Panc1 (cell line): ENCODE measurements around the gene KDM2A. TPM values are rescaled to one million over a fixed set of nuclear protein-coding genes. Genes with fewer than 3 reads are reported as not detected.

ENCODE experiments used
- ATAC-seq: fragments of 200-7000 bp; cut with Tn5 transposase; 2 replicates; pipeline ENCODE4 v1.9.1; 2020; ENCODE audit warnings: mild to moderate bottlenecking, moderate library complexity
- BruUV-seq: library from RNA; stranded (reverse); fragments of 400-500 nt; replicated peaks from 2 replicates; lab custom pipeline; 2021; lab: Mats Ljungman, UMichigan
- CTCF ChIA-PET: fragments of 300-600 bp; sonication (Branson Sonifier 250); formaldehyde crosslinking; loops from one replicate; lab custom pipeline; 2022; ENCODE audit warnings: antibody characterized with exemption; lab: Charles Lee
- POLR2A ChIA-PET: fragments of 300-600 bp; sonication (Branson Sonifier 250); formaldehyde crosslinking; loops from one replicate; lab custom pipeline; 2022; ENCODE audit warnings: antibody characterized with exemption; lab: Charles Lee
- DNase-seq: peaks from one replicate; pipeline ENCODE4 v3.0.0-alpha.2; 2010; ENCODE audit warnings: low read depth, low spot score
- H3K27ac ChIP-seq: 2 replicates; pipeline ENCODE4 v1.5.1; 2011; ENCODE audit warnings: mild to moderate bottlenecking, low read length, inconsistent platforms
- H3K27me3 ChIP-seq: fragments of 200-500 bp; sonication (Bioruptor generic); 2 replicates; pipeline ENCODE4 v1.6.0; 2014; ENCODE audit warnings: low read length, inconsistent platforms; ENCODE audit not compliant: control insufficient read depth, insufficient read depth
- H3K36me3 ChIP-seq: fragments of 200-500 bp; sonication (Bioruptor generic); 2 replicates; pipeline ENCODE4 v1.5.1; 2014; ENCODE audit warnings: inconsistent platforms, mild to moderate bottlenecking, low read length, moderate library complexity; ENCODE audit not compliant: control insufficient read depth, insufficient read depth
- H3K4me1 ChIP-seq: 2 replicates; pipeline ENCODE4 v1.5.1; 2011; ENCODE audit warnings: inconsistent platforms, mild to moderate bottlenecking, low read length, moderate library complexity; ENCODE audit not compliant: control insufficient read depth, insufficient read depth
- H3K4me3 ChIP-seq, 2 experiments: 2 replicates each; pipeline ENCODE4 v1.5.1; 2011 to 2012; ENCODE audit warnings: low read depth in 2 of 2, low read length in 2 of 2, mild to moderate bottlenecking in 2 of 2, inconsistent platforms in 1 of 2, moderate library complexity in 1 of 2
- H3K9me3 ChIP-seq: fragments of 200-500 bp; sonication (Bioruptor generic); 2 replicates; pipeline ENCODE4 v1.5.1; 2014; ENCODE audit warnings: low read depth, mild to moderate bottlenecking, inconsistent platforms, low read length, moderate library complexity; ENCODE audit not compliant: control insufficient read depth, insufficient read depth
- POLR2AphosphoS5 ChIP-seq: IDR thresholded peaks from 2 replicates; pipeline ENCODE4 v1.6.1; 2012; ENCODE audit warnings: mild to moderate bottlenecking, low read depth, low read length, moderate library complexity
- REST ChIP-seq, 2 experiments: IDR thresholded peaks; 2 replicates each; pipeline ENCODE4 v1.6.1; 2011 to 2012; ENCODE audit warnings: low read depth in 2 of 2, control low read depth in 1 of 2, low read length in 1 of 2, mild to moderate bottlenecking in 1 of 2, moderate library complexity in 1 of 2; ENCODE audit not compliant: insufficient read depth in 1 of 2
- SIN3A ChIP-seq: IDR thresholded peaks from 2 replicates; pipeline ENCODE4 v1.6.1; 2012; ENCODE audit warnings: low read depth, mild to moderate bottlenecking, low read length, moderate library complexity, borderline replicate concordance; ENCODE audit not compliant: insufficient read depth
- TCF7L2 ChIP-seq: IDR thresholded peaks from 2 replicates; pipeline ENCODE4 v1.6.1; 2011; ENCODE audit warnings: mild to moderate bottlenecking, low read depth, low read length, inconsistent platforms
- in situ Hi-C: cut with HindIII; loops from 2 replicates; pipeline ENCODE4 v1.10.0; 2016; ENCODE audit warnings: low sequenced_read_pairs, low pct_unique_long_range_greater_than_20kb
- intact Hi-C: fragments of 100-400 bp; cut with micrococcal nuclease; formaldehyde crosslinking; loops from one replicate; pipeline ENCODE4 v1.10.0; 2022; ENCODE audit not compliant: unreplicated experiment
- total RNA-seq: library from RNA; stranded (reverse); gene quantifications from one replicate; pipeline ENCODE4 v1.2.1, GENCODE V29; 2021; ENCODE audit not compliant: unreplicated experiment
- TF ChIP-seq, protein P1 (sequence below): fragments of 450-650 bp; IDR thresholded peaks from 2 replicates; pipeline ENCODE4 v1.5.1; 2017; ENCODE audit warnings: mild to moderate bottlenecking

KDM2A gene
- total RNA-seq, 1 experiment from 2014 or later: 112 TPM

GRCh38 chr11:67264260-67264659 lies 145.2 kb downstream of the KDM2A start:
- intact Hi-C loops: loop anchor here (2.0 to 10.0 kb wide), 2 partner anchors 53 to 121 kb away; no protein-coding TSS in a partner anchor
- H3K9me3 ChIP-seq: no peaks in the 10 kb centered on the region
- TF ChIP-seq POLR2AphosphoS5 (no peak), SIN3A (no peak)

DNA sequence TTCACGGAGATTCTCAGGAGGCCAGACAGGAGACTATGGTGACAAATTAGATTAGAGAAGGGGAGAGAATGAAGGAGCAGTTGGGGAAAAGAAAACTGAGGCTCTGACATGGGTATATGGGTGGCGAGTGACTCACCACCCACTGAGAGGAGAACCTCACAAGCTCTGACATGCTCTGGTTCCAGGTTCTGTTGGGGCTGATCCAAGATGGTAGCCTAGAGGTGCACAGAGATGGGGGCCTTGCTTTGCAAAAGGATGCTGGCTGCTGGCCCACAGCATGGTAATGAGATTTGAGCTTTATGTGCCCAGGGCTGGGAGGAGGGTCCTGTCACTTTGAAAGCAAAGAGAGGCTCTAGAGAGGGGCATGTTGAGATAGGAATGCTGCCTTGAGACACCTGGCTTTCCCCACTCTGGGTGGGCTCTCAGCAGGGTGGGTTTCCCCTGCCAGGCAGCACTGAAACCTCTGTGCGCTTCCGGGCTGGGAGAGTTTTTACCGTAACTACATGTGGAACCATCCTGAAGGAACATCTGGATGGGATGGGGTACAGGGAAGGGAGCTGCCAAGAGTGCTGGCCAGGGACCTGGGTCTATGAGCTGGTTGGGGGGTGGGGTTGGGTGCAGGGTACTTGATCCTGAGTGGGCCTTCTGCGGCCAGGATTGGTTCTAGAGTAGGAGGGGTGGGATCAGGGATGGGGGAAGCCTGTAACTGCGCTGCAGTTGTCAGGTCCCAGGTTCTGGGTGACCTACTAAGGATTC lies 146.0 kb downstream of the KDM2A start:
- Histone ChIP-seq H3K27ac (no peak overlapping the region), H3K36me3 (no peaks in the 10 kb centered on the region; the same call in 1 of the 2 replicates), H3K4me3 (no peak overlapping the region), H3K27me3 (no peaks in the 10 kb centered on the region), H3K4me1 (peaks cover 41% of the 10 kb centered on the region), H3K9me3 (no peaks in the 10 kb centered on the region)
- in situ Hi-C loops (no loop called here), intact Hi-C loops (loop anchor here (2.0 to 10.0 kb wide), 2 partner anchors 52 to 120 kb away; no protein-coding TSS in a partner anchor)
- ChIA-PET POLR2A (interaction anchor here (0.6 kb wide), 1 partner anchor 59 kb away, joined by 3 read pairs; no protein-coding TSS in a partner anchor), CTCF (interaction anchor here (0.7 kb wide), 1 partner anchor 14 kb away, joined by 3 read pairs; no protein-coding TSS in a partner anchor)
- ATAC-seq: no peak
- no peak for TF ChIP-seq POLR2AphosphoS5
- no peak for TF ChIP-seq SIN3A
- no peak for TF ChIP-seq REST (IDR thresholded peaks at IDR 0.05; ENCODE audit: insufficient read depth in 1 of 2, low read depth in 2 of 2, low read length in 1 of 2)
- no peak for TF ChIP-seq TCF7L2
- TF ChIP-seq, protein P1, sequence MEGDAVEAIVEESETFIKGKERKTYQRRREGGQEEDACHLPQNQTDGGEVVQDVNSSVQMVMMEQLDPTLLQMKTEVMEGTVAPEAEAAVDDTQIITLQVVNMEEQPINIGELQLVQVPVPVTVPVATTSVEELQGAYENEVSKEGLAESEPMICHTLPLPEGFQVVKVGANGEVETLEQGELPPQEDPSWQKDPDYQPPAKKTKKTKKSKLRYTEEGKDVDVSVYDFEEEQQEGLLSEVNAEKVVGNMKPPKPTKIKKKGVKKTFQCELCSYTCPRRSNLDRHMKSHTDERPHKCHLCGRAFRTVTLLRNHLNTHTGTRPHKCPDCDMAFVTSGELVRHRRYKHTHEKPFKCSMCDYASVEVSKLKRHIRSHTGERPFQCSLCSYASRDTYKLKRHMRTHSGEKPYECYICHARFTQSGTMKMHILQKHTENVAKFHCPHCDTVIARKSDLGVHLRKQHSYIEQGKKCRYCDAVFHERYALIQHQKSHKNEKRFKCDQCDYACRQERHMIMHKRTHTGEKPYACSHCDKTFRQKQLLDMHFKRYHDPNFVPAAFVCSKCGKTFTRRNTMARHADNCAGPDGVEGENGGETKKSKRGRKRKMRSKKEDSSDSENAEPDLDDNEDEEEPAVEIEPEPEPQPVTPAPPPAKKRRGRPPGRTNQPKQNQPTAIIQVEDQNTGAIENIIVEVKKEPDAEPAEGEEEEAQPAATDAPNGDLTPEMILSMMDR: no peak
- no peak for DNase-seq
- no TSS peak for BruUV-seq

More at GRCh38 chr11:67264260-67264659, 145.2 kb downstream of the KDM2A start:
- no TSS peak for BruUV-seq
- Histone ChIP-seq H3K27ac (no peak overlapping the region), H3K36me3 (no peaks in the 10 kb centered on the region; the same call in 1 of the 2 replicates), H3K4me3 (no peak overlapping the region), H3K4me1 (peaks cover 33% of the 10 kb centered on the region), H3K27me3 (no peaks in the 10 kb centered on the region)
- ATAC-seq (no peak), DNase-seq (no peak)
- POLR2A ChIA-PET: no interaction called here
- CTCF ChIA-PET: interaction anchor here (3.6 kb wide), 1 partner anchor 53 kb away, joined by 21 read pairs; no protein-coding TSS in a partner anchor
- in situ Hi-C loops: no loop called here
